Heart left ventricle (tissue), 13 donors: ENCODE results near the gene PJVK.

Experiments
- POLR2A ChIP-seq, 2 donors: fragments of 450-650 bp; IDR thresholded peaks; one replicate each; pipeline ENCODE4 v1.6.1; 2017; ENCODE audit warnings: antibody characterized with exemption in 2 of 2, mild to moderate bottlenecking in 2 of 2, moderate library complexity in 2 of 2
- TF ChIP-seq, protein P1 (sequence below), 12 donors: fragments of 200-600 bp; sonication (generic) in 4 of 12; IDR thresholded peaks; one replicate each; pipeline versions ENCODE4 v1.5.0 to v1.8.0; 2018 to 2022; ENCODE audit warnings: antibody characterized with exemption in 12 of 12, mild to moderate bottlenecking in 5 of 12
- donor health status: ischemic (EF 13 %, LVEDD 7.1; RV severe dilation, severe dysfunction).
- donor health status: DM: no; HTN: yes; CAD: no.
- donor health status: DM: no; HTN: no; CAD: no.
- donor health status: ischemic (EF 25% LVEDD 6.9; RV normal size, moderate dysfunction).
- donor health status: ischemic (EF 25% LVEDD 5.7; RV mildly dilated, moderate dysfunction).
- donor health status: ischemic (EF 35%, LVEDD 5.7; RV mildly dilated, moderate dysfunction).
- donor health status: nonischemic (EF 11% LVEDD 7.7; RV severe dilation, severe dysfunction).
- donor health status: DM: yes; HTN: yes; CAD: no.
- donor health status: PGD.
- donor health status: ischemic (EF 29% LVEDD 5.4; RV normal size, mild dysfunction).
- donor health status: nonischemic (EF 23%, LVEDD 6.1; RV moderate dilation, normal function).

DNA sequence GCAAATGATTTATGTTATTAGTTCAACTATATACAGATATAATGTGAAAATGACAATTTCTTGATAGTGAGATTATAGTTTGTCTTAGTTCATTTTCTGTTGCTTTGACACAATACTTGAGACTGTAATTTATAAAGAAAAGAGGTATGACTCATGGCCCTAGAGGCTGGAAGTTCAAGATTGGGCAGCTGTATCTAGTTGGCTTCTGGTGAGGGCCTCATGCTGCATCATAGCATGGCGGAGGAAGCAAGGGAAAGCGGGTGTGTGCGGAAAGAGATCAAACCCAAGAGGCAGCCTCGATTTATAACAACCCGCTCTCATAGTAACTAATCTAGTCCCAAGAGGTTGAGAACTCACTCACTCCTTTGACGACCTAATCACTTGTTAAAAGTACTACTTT is 40.4 kb downstream of the PJVK start:
- TF ChIP-seq, protein P1, sequence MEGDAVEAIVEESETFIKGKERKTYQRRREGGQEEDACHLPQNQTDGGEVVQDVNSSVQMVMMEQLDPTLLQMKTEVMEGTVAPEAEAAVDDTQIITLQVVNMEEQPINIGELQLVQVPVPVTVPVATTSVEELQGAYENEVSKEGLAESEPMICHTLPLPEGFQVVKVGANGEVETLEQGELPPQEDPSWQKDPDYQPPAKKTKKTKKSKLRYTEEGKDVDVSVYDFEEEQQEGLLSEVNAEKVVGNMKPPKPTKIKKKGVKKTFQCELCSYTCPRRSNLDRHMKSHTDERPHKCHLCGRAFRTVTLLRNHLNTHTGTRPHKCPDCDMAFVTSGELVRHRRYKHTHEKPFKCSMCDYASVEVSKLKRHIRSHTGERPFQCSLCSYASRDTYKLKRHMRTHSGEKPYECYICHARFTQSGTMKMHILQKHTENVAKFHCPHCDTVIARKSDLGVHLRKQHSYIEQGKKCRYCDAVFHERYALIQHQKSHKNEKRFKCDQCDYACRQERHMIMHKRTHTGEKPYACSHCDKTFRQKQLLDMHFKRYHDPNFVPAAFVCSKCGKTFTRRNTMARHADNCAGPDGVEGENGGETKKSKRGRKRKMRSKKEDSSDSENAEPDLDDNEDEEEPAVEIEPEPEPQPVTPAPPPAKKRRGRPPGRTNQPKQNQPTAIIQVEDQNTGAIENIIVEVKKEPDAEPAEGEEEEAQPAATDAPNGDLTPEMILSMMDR (IDR thresholded peaks at IDR 0.05) = no peak
- TF ChIP-seq POLR2A (IDR thresholded peaks at IDR 0.05) = no peak
